GM23338 (cell line): Measurements from ENCODE around the gene ASTL.

Source experiments
- CTCF ChIP-seq, 2 experiments: fragments of 200-600 bp in 1 of 2; sonication (generic) in 1 of 2; conservative IDR thresholded peaks; 2 replicates each; pipeline versions ENCODE4 v1.5.1 to v1.6.1; 2016 to 2017; ENCODE audit warnings: antibody characterized with exemption in 2 of 2, low read depth in 2 of 2, mild to moderate bottlenecking in 2 of 2, moderate library complexity in 1 of 2
- EZH2 ChIP-seq: fragments of 200-600 bp; sonication (generic); IDR thresholded peaks from one replicate; pipeline ENCODE4 v1.8.0; 2017; ENCODE audit warnings: antibody characterized with exemption, mild to moderate bottlenecking, low read depth; ENCODE audit not compliant: unreplicated experiment
- EZH2phosphoT487 ChIP-seq: fragments of 200-600 bp; sonication (generic); IDR thresholded peaks from one replicate; pipeline ENCODE4 v1.8.1; 2018; ENCODE audit warnings: antibody characterized with exemption; ENCODE audit not compliant: unreplicated experiment
- POLR2AphosphoS5 ChIP-seq: IDR thresholded peaks from 2 replicates; pipeline ENCODE4 v1.6.1; 2016; ENCODE audit warnings: antibody characterized with exemption, low read depth
- REST ChIP-seq: IDR thresholded peaks from one replicate; pipeline ENCODE4 v1.6.1; 2018; ENCODE audit warnings: antibody characterized with exemption; ENCODE audit not compliant: unreplicated experiment

GRCh38 chr2:96139181-96139758 lies 968 bp upstream of the ASTL start:
- no peak for TF ChIP-seq POLR2AphosphoS5
- no peak for TF ChIP-seq CTCF (conservative IDR thresholded peaks at IDR 0.05; ENCODE audit: low read depth in 2 of 2)
- TF ChIP-seq EZH2phosphoT487, result no peak
- no peak for TF ChIP-seq EZH2
- TF ChIP-seq REST, result no peak
